RWPE1 (cell line): ENCODE measurements around the gene DHRS11.

Experiments used
- CTCF ChIA-PET: fragments of 350-600 bp; sonication (Branson Sonifier 250); formaldehyde crosslinking; extraction: SDS; loops from one replicate; lab custom pipeline; 2021; lab: Yijun Ruan, JAX
- POLR2A ChIA-PET: fragments of 400-600 bp; formaldehyde crosslinking; extraction: SDS; loops from one replicate; lab custom pipeline; 2020; ENCODE audit warnings: antibody characterized with exemption; ENCODE audit not compliant: low non-redundant PET; lab: Yijun Ruan, JAX
- DNase-seq: peaks from one replicate; pipeline ENCODE4 v3.0.0; 2012; ENCODE audit warnings: low spot score
- H3K27ac ChIP-seq: fragments of 450-650 bp; 2 replicates; pipeline ENCODE4 v1.5.1; 2017
- CTCF ChIP-seq: fragments of 450-650 bp; conservative IDR thresholded peaks from 2 replicates; pipeline ENCODE4 v1.5.1; 2017; ENCODE audit warnings: low read depth, mild to moderate bottlenecking

Gene DHRS11

GRCh38 chr17:36590082-36590481 is 1.6 kb upstream of the DHRS11 start:
- no peak overlapping the region for H3K27ac ChIP-seq
- no peak for TF ChIP-seq CTCF
- POLR2A ChIA-PET, result no interaction called here
- CTCF ChIA-PET, result interaction anchor here (0.5 kb wide), 1 partner anchor 543 kb away, joined by 3 read pairs; no protein-coding TSS in a partner anchor
- no peak for DNase-seq

GRCh38 chr17:36592316-36592715 is 637 bp downstream of the DHRS11 start:
- peak overlapping the region; percentile 81 for H3K27ac ChIP-seq
- POLR2A ChIA-PET, result no interaction called here
- DNase-seq, result peak; percentile 46
- no peak for TF ChIP-seq CTCF
- CTCF ChIA-PET, result interaction anchor here (0.7 to 1.0 kb wide), 2 partner anchors 10 to 11 kb away, joined by 3 to 4 read pairs; no protein-coding TSS in a partner anchor

DNA sequence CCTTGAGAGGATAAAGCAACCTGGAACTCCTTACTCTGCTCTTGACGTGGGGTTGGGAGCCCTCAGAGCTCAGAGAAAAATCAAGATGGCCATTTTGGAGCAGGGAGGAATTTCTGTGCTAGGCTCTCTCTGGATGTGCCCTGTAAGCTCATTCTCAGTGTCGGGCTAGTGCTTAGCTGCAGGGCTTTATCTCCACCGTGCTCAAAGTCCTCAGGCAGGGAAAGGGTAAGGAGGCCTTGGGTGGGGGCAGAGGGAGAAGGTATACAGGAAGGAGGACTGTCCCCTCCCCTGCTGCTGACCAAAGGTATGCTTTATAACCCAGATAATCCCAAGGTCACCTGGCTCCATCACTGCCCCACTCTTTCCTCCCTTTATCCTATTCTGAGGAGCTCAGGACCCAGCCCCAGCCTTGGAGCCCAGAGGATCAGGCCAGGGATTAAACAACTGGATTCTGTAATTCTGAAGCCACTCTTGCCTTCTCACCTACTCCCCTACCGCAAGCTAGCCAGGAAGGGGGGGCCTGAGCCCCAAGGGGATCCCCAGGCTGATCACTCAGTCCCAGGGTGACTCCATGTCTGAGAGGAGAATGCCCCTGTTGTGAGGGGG is 1.1 kb downstream of the DHRS11 start:
- POLR2A ChIA-PET, result no interaction called here
- TF ChIP-seq CTCF, result no peak
- CTCF ChIA-PET, result interaction anchor here (0.7 to 1.0 kb wide), 2 partner anchors 10 kb away, joined by 3 to 4 read pairs; no protein-coding TSS in a partner anchor
- peak overlapping the region; percentile 81 for H3K27ac ChIP-seq
- DNase-seq, result no peak

DNA sequence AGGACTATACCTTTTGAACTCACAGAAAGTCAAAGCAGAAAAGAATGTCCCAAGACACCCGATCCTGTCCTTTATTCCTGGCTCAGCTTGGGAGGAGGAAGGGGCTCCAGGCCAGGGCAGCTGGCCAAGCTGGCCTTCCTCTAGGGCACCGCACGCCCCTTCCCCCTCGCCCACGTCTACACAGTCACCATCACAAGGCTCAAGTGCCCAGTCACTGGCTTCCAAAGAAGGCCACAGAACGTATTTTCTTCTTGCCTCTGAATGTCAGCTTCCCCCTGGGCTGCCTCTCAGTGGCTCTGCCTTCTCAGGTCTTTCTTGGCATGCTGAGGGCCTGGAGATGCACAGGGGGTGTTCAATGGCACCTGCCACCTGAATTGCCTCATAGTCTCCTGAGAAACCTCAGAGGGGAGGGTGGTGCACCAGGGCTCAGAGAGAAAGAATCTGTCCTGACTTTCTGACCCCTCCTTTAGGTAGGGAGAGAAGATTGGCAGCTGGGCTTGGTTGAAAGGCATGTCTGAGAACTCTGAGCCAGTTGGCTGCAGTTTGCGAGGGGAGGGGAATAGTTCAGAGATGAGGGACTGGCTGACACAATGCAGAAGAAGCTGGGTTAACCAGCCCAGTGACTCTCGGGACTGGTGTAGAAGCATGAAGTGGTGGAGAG is 2.1 kb downstream of the DHRS11 start:
- ChIA-PET CTCF (interaction anchor here (0.5 to 0.6 kb wide), 2 partner anchors 23 to 159 kb away, joined by 3 to 5 read pairs; no protein-coding TSS in a partner anchor), POLR2A (no interaction called here)
- H3K27ac ChIP-seq, result no peak overlapping the region
- DNase-seq, result no peak
- no peak for TF ChIP-seq CTCF

DNA sequence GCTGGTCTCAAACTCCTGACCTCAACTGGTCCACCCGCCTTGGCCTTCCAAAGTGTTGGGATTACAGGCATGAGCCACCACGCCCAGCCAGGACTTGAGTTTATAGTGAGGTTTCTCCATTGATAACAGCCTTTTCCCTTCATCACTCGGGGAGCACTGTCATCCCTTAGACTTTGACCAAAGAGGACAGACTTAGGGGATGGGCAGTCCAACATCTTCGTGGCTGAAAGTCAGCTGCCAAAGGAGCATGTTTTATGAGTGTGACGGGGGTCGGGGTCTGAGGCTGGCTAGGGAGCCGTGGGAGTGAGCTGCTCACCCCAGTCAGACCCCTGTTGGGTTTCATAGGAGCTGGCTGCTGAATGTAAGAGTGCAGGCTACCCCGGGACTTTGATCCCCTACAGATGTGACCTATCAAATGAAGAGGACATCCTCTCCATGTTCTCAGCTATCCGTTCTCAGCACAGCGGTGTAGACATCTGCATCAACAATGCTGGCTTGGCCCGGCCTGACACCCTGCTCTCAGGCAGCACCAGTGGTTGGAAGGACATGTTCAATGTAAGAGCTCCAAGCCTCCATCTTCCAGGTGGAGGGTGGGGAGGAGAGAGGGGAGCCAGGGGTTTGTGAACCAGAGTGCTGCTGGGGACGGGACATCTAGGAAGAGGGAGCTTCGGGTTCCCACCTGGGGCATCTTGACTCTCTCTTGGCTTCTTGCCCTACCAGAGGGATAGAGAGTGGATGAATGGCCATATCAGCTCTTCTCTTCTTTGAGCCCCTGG is 3.1 kb downstream of the DHRS11 start:
- DNase-seq, result no peak
- H3K27ac ChIP-seq, result no peak overlapping the region
- CTCF ChIA-PET, result no interaction called here
- TF ChIP-seq CTCF, result no peak
- POLR2A ChIA-PET, result no interaction called here

DNA sequence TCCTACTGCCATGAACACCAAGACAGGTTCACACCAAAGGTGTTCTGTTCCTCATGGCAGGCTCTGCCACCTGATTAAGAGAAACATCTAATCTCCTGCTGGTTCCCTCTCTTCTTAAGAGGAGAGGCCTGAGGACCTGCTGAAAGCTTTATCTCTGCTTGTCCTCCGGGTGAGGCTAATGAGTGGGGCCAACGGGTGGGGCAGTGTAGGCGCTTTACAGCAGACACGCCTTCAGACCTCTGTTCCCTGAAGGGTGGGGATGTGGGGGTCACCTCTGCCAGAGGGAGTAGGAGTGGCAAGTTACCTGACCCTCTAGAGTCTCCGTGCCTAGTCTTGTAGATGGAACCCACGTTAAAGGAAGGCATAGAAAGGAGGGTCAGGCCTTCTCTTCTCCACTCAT is 5.5 kb downstream of the DHRS11 start:
- ChIA-PET POLR2A (no interaction called here), CTCF (no interaction called here)
- no peak overlapping the region for H3K27ac ChIP-seq
- TF ChIP-seq CTCF, result no peak
- no peak for DNase-seq
